K562 (cell line): Measurements from ENCODE around the gene TNNT1. TPM values are rescaled to one million over a fixed set of nuclear protein-coding genes. Genes with fewer than 3 reads are reported as not detected.
A peak's percentile ranks its signal among the peaks of the same experiment; 100 is the strongest.

ENCODE experiments used
- ARNT ChIP-seq, 2 experiments: fragments of 450-650 bp; IDR thresholded peaks; 2 replicates each; pipeline ENCODE4 v1.6.1; 2016; ENCODE audit warnings: mild to moderate bottlenecking in 1 of 2
- CBX1 ChIP-seq: sonication (generic); IDR thresholded peaks from 2 replicates; pipeline ENCODE4 v1.6.1; 2016; ENCODE audit warnings: antibody characterized with exemption, low read depth, mild to moderate bottlenecking
- CREB1 ChIP-seq, 2 experiments: sonication (generic) in 1 of 2; formaldehyde crosslinking in 1 of 2; IDR thresholded peaks; 2 replicates each; pipeline versions ENCODE4 v1.6.1 to v1.8.0; 2012 to 2022; ENCODE audit warnings: inconsistent platforms in 1 of 2, mild to moderate bottlenecking in 1 of 2, missing genetic modification reagents in 1 of 2, moderate library complexity in 1 of 2
- DEAF1 ChIP-seq: fragments of 450-650 bp; formaldehyde crosslinking; IDR thresholded peaks from 2 replicates; pipeline ENCODE4 v1.4.0; 2020; ENCODE audit warnings: mild to moderate bottlenecking, moderate library complexity
- EGR1 ChIP-seq: fragments of 450-650 bp; conservative IDR thresholded peaks from 2 replicates; pipeline ENCODE4 v1.6.1; 2017; ENCODE audit warnings: mild to moderate bottlenecking
- GMEB1 ChIP-seq: fragments of 250-450 bp; sonication (Bioruptor Pico); IDR thresholded peaks from 2 replicates; pipeline ENCODE4 v1.4.0; 2020; ENCODE audit warnings: mild to moderate bottlenecking
- HLTF ChIP-seq: fragments of 450-650 bp; IDR thresholded peaks from 2 replicates; pipeline ENCODE4 v1.6.1; 2016
- HMG20A ChIP-seq: fragments of 450-650 bp; formaldehyde crosslinking; conservative IDR thresholded peaks from 2 replicates; pipeline ENCODE4 v1.4.0; 2020; ENCODE audit warnings: mild to moderate bottlenecking, mixed read lengths
- IRF2 ChIP-seq: sonication (generic); formaldehyde crosslinking; IDR thresholded peaks from 2 replicates; pipeline ENCODE4 v1.8.1; 2022; ENCODE audit warnings: mild to moderate bottlenecking, missing genetic modification reagents
- KAT7 ChIP-seq: sonication (generic); formaldehyde crosslinking; IDR thresholded peaks from 2 replicates; pipeline ENCODE4 v1.8.0; 2022; ENCODE audit warnings: missing genetic modification reagents, mild to moderate bottlenecking, borderline replicate concordance
- LEF1 ChIP-seq: fragments of 450-650 bp; IDR thresholded peaks from 2 replicates; pipeline ENCODE4 v1.6.1; 2016; ENCODE audit warnings: mild to moderate bottlenecking
- MAFG ChIP-seq: fragments of 450-650 bp; conservative IDR thresholded peaks from 2 replicates; pipeline ENCODE4 v1.6.1; 2016; ENCODE audit warnings: missing genetic modification characterization, missing compliant biosample characterization
- MEF2A ChIP-seq: IDR thresholded peaks from 2 replicates; pipeline ENCODE4 v1.6.1; 2011; ENCODE audit warnings: low read depth, mild to moderate bottlenecking, low read length, moderate library complexity; ENCODE audit not compliant: control insufficient read depth
- SMARCA4 ChIP-seq: fragments of 450-650 bp; IDR thresholded peaks from 2 replicates; pipeline ENCODE4 v1.6.1; 2016
- SRSF1 ChIP-seq: fragments of 200-400 bp; formaldehyde crosslinking; IDR thresholded peaks from 2 replicates; pipeline ENCODE4 v1.6.1; 2017; ENCODE audit warnings: mild to moderate bottlenecking, low read depth, low read length, moderate library complexity
- TBL1XR1 ChIP-seq, 2 experiments: IDR thresholded peaks; 2 replicates each; pipeline ENCODE4 v1.6.1; 2012; ENCODE audit warnings: improper control_type of control experiment in 2 of 2, low read length in 2 of 2, mild to moderate bottlenecking in 1 of 2
- ZKSCAN3 ChIP-seq: fragments of 250-450 bp; sonication (Bioruptor Pico); IDR thresholded peaks from 2 replicates; pipeline ENCODE4 v1.4.0; 2020
- ZNF3 ChIP-seq: fragments of 250-450 bp; sonication (Bioruptor Pico); IDR thresholded peaks from 2 replicates; pipeline ENCODE4 v1.5.0; 2021; ENCODE audit warnings: mild to moderate bottlenecking, moderate library complexity
- polyA plus RNA-seq, 8 experiments: library from polyadenylated mRNA; depleted of rRNA in 4 of 8; stranded (reverse) in 5 of 8; unstranded in 3 of 8; fragments of >200 nt; fragmentation: Nextera tagmentation in 2 of 8; fragmentation: Illumina TruSeq in 1 of 8; extraction: Ambion mirVana in 2 of 8; extraction: Trizol in 1 of 8; gene quantifications; 2 replicates each; pipeline versions ENCODE4 v1.2.1 to v1.2.3, GENCODE V29; 2011 to 2014; ENCODE audit warnings: inconsistent platforms in 1 of 8, missing spikeins in 1 of 8
- total RNA-seq, 7 experiments: library from RNA; depleted of rRNA in 6 of 7; stranded (reverse); fragments of >200 nt in 6 of 7; fragmentation: Illumina TruSeq in 2 of 7; extraction: Trizol in 2 of 7; gene quantifications; 2 replicates each; pipeline versions ENCODE4 v1.2.1 to v1.2.3, GENCODE V29; 2011 to 2021; ENCODE audit warnings: low replicate concordance in 1 of 7
- TF ChIP-seq, protein P1 (sequence below): fragments of 450-650 bp; IDR thresholded peaks from 2 replicates; pipeline ENCODE4 v1.6.1; 2016; ENCODE audit warnings: mild to moderate bottlenecking
- TF ChIP-seq, protein P2 (sequence below), 2 experiments: fragments of 250-450 bp in 1 of 2; fragments of 450-650 bp in 1 of 2; sonication (Bioruptor Pico) in 1 of 2; IDR thresholded peaks; 2 replicates each; pipeline versions ENCODE4 v1.6.1 to v1.8.0; 2016 to 2021; ENCODE audit warnings: mild to moderate bottlenecking in 2 of 2, moderate library complexity in 2 of 2, missing compliant biosample characterization in 1 of 2, missing genetic modification characterization in 1 of 2
- TF ChIP-seq, protein P3 (sequence below): IDR thresholded peaks from 2 replicates; pipeline ENCODE4 v1.6.1; 2011; ENCODE audit not compliant: insufficient read length; ENCODE audit errors: extremely low read depth

TNNT1 gene
- total and polyA plus RNA-seq, 9 of the 15 experiments (the other 6 are each of a cell fraction or from before 2014, with no cell fraction given): 31.8 to 390 (median 227) TPM

DNA sequence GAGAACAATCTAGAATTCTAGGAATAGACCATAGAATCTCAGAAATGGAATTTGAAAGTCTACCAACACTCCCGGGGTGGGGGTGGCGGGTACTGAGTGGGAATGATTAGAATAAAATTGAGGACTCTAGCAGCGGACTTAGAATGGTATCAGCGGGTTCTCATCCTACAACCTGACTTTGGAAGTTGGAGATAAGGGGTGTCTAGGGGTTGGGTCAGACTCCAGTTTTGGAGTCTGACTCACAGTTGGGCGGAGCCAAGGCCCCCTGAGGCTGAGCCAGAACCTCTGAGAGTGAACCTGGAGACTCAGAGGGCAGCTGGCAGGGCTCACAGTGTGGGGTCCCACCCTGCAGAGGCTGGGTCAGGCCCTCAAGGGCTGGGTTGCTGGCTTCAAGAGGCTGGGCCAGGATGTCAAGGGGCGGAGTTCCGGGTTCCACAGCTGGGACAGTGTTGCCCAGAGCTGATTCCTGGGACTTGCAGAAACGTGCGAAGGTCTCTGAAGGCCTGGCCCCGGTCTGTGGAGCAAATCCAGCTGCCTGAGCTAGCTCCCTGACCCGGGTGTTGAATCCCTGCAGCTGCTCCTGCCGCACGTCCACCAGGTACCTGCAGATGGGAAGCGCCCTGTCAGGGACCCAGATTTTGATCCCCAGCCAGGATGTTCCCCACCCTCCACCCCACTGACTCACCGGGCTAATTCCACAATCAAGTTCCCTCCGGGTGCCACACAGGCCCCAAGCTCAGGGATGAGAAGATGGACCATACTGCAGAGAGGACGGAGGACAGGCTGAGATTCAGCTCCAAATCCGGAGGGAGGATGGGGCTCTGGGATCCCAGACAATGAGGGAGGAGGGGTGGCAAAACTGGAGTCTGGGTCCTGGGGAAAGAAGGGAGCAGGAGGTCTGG lies 10.1 kb upstream of the TNNT1 start (continued):
- TF ChIP-seq, protein P1, sequence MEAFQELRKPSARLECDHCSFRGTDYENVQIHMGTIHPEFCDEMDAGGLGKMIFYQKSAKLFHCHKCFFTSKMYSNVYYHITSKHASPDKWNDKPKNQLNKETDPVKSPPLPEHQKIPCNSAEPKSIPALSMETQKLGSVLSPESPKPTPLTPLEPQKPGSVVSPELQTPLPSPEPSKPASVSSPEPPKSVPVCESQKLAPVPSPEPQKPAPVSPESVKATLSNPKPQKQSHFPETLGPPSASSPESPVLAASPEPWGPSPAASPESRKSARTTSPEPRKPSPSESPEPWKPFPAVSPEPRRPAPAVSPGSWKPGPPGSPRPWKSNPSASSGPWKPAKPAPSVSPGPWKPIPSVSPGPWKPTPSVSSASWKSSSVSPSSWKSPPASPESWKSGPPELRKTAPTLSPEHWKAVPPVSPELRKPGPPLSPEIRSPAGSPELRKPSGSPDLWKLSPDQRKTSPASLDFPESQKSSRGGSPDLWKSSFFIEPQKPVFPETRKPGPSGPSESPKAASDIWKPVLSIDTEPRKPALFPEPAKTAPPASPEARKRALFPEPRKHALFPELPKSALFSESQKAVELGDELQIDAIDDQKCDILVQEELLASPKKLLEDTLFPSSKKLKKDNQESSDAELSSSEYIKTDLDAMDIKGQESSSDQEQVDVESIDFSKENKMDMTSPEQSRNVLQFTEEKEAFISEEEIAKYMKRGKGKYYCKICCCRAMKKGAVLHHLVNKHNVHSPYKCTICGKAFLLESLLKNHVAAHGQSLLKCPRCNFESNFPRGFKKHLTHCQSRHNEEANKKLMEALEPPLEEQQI: no peak
- TF ChIP-seq KAT7 (no peak), HMG20A (no peak), CBX1 (peak; percentile 38; the same call in 1 of the 2 replicates), ZKSCAN3 (CRISPR knock-in tag) (no peak), HLTF (no peak), MEF2A (peak; percentile 100), SMARCA4 (peak; percentile 92), GMEB1 (CRISPR knock-in tag) (no peak), IRF2 (CRISPR knock-in tag) (no peak), DEAF1 (CRISPR knock-in tag) (no peak), MAFG (tag) (no peak), ZNF3 (no peak), TBL1XR1 (IDR thresholded peaks at IDR 0.05; ENCODE audit: low read length in 2 of 2) (peak; percentile 17 to 73; a peak in 3 of 4 replicates), SRSF1 (no peak), ARNT (IDR thresholded peaks at IDR 0.05) (no peak), LEF1 (peak; percentile 73), CREB1 (IDR thresholded peaks at IDR 0.05) (peak; percentile 52; the same call in 1 of the 2 replicates), CREB1 (CRISPR knock-in tag; IDR thresholded peaks at IDR 0.05) (no peak), EGR1 (0 out of 2 replicates have a peak, but pooled peaks have one; percentile 15)
- TF ChIP-seq, protein P2, sequence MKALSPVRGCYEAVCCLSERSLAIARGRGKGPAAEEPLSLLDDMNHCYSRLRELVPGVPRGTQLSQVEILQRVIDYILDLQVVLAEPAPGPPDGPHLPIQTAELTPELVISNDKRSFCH (CRISPR knock-in tag; IDR thresholded peaks at IDR 0.05): no peak
- TF ChIP-seq, protein P2 (tag; IDR thresholded peaks at IDR 0.05): 0 out of 2 replicates have a peak, but pooled peaks have one; percentile 18
- TF ChIP-seq, protein P3, sequence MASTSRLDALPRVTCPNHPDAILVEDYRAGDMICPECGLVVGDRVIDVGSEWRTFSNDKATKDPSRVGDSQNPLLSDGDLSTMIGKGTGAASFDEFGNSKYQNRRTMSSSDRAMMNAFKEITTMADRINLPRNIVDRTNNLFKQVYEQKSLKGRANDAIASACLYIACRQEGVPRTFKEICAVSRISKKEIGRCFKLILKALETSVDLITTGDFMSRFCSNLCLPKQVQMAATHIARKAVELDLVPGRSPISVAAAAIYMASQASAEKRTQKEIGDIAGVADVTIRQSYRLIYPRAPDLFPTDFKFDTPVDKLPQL: no peak
